GM18502 (cell line): ENCODE data around the gene KIDINS220.
A peak's percentile ranks its signal among the peaks of the same experiment; 100 is the strongest.

ENCODE experiments used
- ATAC-seq: cut with Tn5 transposase; IDR thresholded peaks from one replicate; pipeline ENCODE4 v1.9.1; 2021; ENCODE audit warnings: mild to moderate bottlenecking; ENCODE audit not compliant: unreplicated experiment, poor library complexity

KIDINS220 gene

DNA sequence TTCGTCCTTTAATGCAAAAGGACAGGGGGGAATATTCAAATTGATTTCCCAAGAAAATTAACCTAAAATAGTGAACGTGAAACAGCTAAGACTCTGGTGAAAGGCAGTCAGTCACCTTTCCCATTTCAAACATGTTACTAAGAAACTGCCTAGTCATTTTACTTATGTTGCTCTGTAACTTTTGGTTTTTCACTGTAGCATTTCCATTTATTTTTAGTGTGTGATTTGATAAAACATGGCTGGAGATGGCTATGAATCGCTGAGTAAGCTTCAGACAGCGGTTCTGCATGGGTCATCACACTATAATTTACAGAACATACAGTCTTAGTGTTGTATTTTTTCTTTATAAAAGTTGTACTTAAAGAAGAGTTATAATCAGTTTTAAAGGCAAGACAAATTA is 16.0 kb upstream of the KIDINS220 start:
- ATAC-seq, result no peak

DNA sequence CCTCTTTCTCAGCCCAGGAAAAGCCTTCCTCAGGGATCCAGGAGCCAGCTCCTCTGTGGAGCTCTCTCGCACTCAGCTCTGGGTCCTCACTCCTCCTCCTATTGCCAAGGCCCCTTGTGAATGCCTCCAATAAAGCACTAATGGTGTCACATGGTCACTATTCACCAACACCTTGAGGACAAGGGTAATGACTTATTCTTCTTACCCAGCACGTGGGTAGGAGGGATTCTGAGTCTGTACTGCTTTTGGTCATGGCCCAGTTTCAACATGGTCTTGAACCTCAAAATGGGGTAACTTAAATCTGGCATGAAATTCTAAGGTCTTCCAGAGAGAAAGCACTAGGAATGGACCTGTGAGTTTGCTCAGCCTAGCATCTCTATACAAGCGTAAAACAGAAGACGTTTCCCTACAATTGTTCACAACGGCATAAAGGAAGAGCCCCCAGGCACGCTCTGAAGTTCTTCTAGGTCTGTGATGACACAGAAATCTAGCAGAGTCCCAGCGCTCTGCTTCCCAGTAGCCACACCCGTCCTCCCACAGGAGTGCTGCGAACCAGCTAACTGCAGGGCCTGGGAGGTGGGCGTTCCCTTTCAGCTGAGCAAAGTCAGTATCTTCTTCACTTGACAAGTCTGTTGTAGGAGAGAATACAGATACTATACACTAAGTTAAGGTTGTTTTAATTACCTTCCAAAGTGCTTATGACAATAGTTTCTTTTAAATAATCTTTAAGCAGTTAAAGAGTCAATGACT is 14.6 kb upstream of the KIDINS220 start:
- ATAC-seq, result no peak

DNA sequence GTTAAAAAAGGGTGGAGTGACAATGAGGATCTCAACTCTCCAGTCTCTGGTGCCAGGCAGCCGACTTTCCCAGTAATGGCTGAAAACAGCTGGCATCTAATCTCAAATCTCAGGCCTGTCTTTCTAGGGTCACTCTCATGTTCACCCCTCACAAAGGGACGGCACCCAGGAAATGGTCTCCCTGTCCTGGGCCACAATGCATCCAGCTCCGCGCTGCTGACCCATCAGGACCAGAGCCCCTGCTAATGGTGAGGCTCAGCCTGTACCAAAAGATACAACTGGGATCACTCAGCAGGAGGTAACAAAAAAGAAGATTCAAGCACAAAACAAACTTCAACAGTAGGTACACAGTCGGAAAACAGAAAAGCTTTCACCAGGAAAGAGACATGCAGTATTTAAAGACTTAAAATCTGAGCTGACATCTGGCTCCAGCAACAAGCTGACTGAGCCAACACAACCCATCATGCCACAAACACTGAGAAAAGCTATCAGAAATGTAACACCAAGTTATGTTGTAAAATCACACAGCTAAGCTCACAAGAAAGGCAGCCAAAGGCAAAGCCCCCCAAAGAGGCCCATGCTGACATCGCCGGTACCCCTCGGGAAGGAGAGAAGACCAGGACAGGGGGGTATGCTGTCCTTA is 13.6 kb upstream of the KIDINS220 start:
- no peak for ATAC-seq

DNA sequence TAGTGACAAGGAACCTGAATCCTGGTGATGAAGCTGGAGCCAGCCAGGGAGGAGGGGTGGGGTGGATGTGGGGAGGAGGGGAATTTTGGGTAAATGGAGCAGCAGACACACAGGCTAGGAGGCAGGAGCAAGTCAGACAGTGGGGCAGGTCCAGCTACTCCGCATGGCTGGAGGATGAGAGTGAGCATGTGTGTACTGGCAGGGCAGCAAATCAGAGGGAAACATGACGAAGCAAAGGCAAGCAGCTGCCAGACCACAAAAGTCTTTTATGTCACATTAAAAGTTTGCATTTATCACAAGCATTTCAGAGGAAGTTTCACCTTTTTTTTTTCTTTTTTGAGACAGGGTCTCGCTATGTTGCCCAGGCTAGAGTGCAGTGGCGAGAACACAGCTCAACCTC is 11.9 kb upstream of the KIDINS220 start:
- ATAC-seq, result no peak

DNA sequence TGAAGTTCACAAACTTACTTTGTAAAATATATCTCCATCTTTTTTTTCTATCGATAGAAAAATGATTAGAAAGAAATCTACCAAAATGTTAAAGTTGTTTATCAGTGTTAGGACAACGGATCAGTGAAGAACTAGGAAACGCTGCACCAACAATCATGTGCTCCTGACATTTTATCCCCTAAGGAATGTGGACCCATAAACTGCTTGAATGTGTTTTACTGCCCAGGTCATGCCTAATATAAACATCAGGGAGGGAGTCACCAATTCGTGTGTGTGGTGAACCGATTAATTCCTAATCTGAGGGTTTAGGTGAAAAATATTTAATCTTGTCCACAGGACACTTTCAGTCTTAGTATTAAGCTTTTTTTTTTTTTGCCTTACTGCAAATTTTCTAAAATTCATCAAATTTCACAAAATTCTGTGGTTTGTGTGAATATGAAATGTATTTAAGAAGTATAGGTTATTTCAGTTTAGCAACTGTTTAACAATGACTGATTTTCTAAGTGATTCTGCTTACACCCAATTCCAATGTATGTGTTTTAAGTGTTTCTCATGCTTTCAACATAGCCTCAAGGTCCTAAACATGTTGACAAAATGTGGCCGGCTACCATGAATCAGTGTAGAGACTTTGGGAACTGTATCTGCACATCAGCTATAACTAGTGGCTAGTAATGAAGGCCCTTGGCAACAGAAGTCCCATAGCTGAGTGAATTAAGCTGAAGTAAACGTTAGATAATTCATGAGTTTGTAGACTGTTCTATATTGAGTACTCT is 11.1 kb upstream of the KIDINS220 start:
- no peak for ATAC-seq

DNA sequence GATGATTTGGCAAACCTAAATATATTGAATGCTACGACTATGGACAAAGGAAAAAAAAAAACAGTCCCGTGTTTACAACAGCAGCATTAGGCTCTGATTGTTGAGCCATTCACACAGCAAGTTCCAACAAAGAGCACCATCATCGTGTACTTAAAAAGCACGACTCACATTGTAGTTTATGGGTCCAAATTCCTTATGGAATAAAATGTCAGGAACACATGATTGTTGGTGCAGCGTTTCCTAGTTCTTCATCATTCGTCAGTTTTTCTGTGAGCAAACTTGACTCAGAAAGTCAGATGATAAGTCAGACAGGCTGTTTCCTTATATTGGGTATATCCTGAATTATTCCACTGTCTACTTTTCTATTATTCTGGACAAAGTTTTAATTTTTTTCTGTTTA is 10.0 kb upstream of the KIDINS220 start:
- no peak for ATAC-seq

DNA sequence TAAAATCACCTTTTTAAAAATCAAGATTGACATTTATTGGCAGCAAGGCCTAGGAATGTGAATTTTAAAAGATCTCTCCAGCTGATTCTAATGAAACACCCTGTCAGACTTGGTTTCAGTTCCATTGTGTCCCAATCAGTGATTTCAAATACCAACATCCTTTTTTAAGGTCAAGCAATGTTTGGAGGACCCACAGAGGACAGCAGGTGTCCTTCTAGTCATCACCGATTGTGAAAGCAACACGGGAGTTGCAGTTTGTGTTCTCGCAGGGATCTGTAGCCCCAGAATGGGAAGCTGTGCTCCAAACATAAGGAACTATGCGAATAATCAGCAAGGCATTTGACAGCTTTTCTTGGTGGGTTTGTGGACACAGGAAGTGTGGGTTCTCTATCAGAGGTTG is 4.5 kb upstream of the KIDINS220 start:
- ATAC-seq, result no peak

DNA sequence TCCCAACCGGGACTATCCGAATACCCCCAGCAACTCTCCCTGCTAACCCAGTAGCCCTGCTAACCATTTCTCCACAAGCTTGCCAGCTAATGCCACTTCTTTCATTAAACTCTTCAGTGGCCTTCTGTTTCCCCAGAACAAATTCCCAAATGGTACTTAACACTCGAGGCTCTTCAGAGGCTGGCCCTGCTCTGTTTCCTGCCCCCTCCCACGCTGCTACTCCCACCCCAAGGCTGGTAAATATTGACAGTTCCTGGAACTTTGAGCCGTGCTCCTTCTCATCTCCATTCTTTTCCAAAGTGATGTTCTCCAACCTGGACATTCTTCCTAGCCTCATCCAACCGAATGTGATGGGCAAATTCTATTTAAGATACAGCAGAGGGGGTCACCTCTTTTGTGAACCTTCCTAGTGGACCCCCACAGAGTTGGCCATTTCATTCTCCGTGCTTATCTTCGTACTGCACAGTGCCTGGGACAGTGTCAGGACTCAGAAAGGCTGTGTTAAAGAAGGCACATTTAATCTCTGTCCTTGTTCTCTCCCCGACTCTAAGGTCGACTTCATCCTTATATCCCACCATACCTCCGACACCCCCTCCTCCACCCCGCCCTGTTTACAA is 3.2 kb upstream of the KIDINS220 start:
- no peak for ATAC-seq

DNA sequence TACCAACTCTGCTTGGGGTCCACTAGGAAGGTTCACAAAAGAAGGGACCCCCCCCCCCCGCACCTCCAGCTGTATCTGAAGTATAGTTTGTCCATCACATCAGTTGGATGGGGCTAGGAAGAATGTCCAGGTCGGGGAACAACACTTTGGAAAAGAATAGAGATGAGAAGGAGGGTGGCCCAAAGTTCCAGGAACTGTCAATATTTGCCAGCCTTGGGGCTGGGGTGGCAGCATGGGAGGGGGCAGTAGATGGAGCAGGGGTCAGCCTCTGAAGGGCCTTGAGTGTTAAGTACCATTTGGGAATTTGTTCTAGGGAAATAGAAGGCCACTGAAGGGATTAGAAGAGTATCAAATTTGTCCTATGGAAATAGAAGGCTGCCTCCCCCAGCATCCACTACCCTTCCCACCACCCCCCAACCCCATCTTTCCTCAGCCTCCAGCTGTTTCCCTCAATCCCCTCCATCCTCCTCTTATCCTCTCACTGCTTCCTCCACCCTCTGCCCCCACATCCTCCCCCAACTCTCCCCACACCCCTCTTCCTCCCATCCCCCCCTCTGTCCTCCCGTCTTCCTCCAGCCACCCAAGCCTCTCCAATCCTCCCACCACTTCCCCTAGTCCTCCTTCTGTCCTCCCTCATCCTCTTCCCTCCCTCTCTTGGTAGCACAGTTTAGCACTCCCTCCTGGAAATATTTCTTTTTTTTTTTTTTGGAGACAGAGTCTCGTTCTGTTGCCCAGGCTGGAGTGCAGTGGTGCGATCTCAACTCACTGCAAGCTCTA is 2.0 kb upstream of the KIDINS220 start:
- ATAC-seq, result no peak

DNA sequence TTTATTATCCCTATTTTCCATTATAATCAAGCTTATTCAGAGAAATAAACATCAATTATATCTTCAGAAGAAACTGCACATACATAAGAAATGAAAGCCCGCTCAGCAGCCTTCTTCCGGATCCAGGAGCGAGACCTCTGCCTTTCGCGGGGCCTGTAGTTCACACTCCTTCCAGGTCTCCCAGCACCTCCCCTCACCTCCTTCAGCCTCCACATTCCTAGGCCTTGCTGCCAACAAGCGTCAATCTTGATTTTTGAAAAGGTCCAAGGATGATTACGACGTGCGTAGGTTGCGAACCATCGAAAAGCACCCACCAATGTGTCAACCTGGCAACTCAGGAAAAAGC is 355 bp upstream of the KIDINS220 start:
- peak; percentile 8 for ATAC-seq

DNA sequence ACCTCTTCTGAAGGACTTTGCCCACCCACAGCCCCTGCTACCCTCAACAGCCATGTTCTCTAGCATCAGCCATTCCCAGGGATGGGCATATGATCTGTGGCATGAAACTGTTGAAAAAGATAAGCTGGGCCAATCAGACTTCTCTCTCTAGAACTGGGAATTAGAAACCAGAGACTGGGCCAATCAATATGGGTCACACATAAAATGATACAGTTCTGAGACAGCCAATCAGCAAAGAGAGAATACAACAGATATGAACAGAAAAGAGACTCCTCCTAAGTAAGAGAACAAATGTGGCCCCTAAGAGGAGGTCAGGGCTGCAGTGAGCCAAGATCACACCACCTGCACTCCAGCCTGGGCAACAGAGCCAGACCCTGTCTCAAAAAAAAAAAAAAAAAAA is 2.1 kb downstream of the KIDINS220 start:
- ATAC-seq, result no peak

DNA sequence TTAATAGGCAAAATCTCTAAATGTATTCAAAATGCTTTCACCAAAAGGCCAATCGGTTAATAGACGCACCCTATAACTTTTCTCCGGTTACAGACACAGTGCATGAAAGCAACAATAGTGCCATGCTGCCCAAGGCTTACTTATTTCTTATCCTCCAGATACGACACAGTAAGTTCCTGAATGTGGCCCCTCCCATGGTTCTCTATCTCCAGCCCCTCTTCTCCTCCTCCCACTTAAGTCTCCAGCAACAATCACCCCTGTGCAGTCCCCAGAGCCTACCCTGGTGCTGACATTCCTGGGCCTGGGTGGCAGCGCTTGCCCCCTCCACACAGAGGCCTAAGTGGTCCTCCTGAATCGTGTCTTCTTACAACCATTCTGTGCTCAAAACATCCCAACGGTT is 3.6 kb downstream of the KIDINS220 start:
- no peak for ATAC-seq

DNA sequence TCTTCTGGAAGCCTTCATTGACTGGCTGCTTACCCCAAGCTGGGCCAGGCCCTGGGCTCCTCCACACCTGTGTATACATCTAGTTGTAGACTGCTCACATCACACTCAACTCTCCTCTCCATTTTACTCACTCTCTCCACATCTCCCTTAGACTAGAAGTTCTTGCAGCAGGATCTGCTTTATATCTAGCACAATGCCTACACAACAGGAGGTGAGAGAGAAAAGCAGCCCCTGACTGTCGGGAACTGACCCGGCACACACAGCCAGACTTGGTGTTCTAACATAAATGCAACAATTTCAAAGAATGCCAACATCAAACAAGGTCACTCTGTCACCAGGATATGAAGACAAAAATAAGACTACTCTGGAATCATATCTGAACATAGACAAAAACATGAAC is 5.9 kb downstream of the KIDINS220 start:
- no peak for ATAC-seq

DNA sequence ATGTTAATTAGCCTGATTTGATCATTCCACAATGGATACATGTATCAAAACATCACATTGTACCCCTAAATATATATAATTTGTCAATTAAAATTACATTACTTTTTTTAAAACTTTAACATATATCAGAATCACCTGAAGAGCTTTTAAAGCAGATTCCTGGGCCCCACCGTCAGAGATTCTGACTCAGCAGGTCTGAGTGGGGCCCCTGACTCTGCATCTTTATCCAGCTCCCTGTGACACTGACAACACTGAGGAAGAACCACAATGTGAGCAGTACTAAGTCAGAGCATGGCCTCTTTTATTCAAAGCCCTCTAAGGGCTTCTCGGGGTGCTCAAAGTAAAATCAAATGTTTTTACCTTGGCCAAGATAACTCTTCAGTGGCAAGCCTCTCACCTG is 9.7 kb downstream of the KIDINS220 start:
- ATAC-seq, result no peak

DNA sequence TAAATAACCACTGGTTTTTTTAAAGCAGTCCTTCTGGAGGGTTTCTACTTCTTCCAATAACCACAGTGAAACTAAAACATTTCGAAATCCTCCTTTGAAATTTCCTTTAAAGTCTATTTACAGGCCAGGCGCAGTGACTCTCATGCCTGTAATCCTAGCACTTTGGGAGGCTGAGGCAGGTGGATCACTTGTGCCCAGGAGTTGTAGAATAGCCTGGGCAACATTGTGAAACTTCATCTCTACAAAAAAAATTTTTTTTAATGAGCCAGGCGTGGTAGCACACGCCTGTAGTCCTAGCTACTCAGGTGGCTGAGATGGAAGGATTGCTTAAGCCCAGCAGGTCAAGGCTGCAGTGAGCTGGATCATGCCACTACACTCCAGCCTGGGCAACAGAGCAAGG is 15.2 kb downstream of the KIDINS220 start:
- no peak for ATAC-seq

DNA sequence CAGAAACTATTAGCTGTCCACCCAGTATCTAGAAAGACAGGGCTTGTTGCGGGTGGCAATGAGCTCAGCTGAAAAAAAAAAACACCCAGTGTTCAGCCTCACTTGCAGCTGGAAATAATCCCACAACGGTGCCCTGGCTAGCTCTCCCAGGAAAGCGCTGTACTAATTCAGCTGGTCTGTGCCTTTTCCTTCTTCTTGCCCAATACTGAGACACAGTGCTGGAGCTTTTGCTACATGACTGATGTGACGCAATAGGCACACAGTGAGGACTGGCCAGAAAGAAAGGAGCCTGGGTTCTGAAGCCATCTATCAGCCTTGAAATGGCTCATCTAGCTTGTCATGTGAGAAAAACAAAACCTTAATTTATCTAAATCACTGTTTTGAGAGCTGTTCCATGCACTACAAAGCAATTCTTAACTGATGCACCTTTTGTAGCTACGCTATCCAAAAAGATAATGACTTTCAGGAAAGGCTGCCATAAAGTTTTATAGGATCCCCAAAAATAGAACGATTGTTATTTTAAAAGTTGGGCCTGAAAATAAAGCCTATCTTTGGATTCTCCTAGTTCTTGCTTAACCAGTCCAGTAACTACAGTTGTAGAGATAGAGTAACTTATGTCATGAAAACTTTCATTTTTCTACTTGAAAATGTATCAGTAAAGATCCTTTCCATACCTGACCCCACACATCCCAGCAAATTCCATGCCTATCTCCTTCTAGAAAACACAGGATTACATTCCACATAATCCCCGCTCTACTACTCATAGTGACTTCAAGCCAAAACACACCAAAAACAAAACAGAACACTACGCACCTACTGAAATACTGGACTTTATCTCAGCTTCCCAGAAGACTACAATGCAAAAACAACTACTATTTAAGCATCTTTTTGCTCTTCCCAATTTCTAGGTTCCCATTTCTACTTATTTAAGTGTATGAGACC is 15.9 kb downstream of the KIDINS220 start:
- ATAC-seq, result no peak

DNA sequence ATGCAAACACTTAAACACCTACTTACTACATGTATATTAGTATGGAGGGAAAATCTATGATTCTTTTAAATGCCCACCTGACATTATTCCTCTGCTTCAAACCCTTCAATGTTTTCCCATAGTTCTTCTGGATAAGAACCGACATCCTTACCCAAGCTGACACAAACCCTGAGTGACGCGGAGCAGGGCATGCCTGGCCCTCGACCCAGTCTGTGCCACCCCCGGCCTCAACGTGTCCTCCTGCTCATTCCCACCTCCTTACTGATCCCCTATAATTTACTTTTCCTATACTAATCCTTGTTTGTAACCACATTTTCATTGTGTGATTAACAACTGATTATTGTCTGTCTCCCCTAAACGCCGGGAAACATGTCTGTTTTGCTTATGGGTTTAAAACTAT is 17.5 kb downstream of the KIDINS220 start:
- ATAC-seq, result no peak

DNA sequence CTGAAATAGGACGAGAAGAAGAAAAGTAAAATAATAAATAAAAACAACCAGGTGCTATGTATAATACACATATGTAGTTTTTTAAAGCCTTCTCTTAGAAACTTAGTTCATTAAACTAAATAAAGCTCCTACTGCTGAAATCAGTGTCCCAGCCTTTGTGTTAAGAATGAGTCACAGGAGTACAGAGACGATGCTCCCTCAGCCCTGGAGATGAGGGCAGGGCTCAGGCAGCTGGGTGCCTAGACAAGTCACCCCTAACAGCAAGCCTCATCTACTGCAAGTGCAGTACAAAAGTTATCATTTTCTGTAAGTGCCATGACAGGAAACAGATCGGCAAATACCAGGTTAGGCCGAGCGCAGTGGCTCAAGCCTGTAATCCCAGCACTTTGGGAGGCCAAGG is 18.2 kb downstream of the KIDINS220 start:
- no peak for ATAC-seq

DNA sequence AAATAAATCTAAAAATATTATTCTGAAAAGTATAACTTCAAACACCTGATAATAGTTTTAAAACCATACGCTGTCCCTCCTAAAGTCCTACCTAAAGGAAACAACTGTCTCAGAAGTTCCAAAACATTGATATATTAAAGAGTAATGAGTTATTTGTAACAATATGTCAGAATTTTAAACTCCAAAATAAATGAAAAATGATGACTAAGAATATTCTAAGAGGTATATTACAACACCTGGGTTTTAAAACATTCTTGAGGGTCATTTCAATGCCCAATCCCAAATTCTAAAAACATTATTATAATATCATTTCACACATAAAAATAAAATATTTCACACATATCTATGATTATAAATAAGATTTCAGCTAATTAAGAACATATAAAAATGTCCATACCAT is 20.2 kb downstream of the KIDINS220 start:
- no peak for ATAC-seq
